Stimulated activated CD8-positive, alpha-beta memory T cell treated with anti-CD3 and anti-CD28 coated beads, Interleukin-15, amount 100 ng/mL, for 48 hours (primary cell): ENCODE measurements around the gene CAPN3.
"Not testable (repeated sequence)": the region's sequence is repeated elsewhere in the genome, so short reads cannot be mapped to it uniquely, and the experiment has no call there.

Experiments
- DNase-seq, 2 donors: peaks; one replicate each; pipeline ENCODE4 v3.0.0-alpha.2; 2020; ENCODE audit warnings: low read depth in 2 of 2

Gene CAPN3

DNA sequence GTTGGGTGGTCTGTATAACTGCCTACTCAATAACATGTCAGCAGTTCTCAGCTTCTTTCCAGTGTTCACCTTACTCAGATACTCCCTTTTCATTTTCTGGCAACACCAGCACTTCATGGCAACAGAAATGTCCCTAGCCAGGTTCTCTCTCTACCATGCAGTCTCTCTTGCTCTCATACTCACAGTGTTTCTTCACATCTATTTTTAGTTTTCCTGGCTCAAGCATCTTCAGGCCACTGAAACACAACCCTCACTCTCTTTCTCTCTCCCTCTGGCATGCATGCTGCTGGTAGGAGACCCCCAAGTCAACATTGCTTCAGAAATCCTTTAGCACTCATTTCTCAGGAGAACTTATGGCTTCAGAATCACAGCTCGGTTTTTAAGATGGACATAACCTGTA lies at the start of gene CAPN3:
Gene CAPN3, plus strand, starts transcription at position 253 of the 400 bp plus-strand sequence. CDS start 305 bp downstream, outside the sequence.
- no peak for DNase-seq

DNA sequence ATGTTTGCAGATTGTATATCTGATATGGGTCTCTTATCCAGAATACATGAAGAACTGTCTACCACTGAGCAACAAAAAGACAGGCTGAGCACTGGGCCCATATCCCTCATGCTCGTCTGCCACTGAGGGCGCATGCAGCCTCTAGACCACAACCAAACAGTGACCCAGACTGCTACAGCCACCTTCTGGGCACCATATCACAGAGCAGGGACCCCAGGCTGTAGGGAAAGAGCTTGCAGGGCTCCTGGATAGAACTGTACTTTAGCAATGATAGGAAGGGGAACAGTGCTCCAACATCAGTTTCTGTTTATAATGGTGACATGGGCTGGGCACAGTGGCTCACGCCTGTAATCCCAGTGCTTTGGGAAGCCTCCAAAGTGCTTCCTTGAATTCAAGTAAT lies 45.8 kb upstream of the CAPN3 start:
- no peak for DNase-seq

DNA sequence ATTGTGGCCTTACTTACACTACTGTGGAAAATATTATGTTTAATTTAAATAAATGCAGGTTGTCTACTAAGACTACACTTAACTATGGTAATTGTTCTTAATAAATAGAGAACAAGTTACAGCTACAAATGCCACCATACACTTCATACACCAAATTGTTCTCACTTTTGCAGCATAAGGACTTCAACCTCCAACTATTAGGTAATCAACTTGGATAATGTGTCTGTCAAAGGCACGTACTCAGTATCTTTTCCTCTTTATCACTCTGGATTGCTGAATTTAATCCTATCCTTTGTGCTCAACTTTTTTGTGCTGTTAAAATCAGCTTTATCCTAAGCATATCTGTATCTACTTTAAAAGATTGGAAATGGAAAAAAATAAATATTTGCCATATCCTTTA lies 44.5 kb upstream of the CAPN3 start:
- no peak for DNase-seq

DNA sequence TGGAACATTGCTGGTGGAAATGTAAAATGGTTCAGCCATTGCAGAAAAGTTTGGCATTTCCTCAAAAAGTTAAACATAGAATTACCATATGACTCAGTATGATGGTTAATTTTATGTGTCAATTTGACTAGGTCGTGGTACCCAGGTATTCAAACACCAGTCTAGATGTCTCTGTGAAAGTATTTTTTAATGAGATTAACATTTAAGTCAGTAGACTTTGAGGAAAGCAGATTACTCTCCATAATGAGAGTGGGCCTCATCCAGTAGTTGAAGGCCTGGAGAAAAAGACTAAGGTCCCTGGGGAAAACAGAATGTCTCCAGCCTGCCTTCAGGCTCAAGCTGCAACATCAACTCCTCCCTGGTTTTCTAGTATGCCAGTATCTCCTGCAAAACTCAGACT lies 43.8 kb upstream of the CAPN3 start:
- DNase-seq: no peak

DNA sequence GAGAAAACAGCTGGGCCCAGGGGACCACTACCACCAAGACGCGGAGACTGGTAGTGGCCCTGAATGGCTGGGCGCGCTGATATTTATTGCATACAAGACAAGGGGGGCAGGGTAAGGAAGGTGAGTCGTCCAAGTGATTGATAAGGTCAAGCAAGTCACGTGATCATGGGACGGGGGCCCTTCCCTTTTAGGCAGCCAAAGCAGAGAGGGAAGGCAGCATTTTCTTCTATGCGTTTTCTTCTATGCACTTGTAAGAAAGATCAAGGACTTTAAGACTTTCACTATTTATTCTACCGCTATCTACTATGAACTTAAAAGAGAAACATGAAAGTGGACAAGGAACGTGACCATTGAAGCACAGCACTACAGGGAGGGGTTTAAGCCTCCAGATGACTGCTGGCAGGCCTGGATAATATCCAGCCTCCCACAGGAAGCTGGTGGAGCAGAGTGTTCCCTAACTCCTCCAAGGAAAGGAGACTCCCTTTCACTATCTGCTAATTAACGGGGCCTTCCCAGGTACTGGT lies 43.0 kb upstream of the CAPN3 start:
- not testable (repeated sequence) for DNase-seq

DNA sequence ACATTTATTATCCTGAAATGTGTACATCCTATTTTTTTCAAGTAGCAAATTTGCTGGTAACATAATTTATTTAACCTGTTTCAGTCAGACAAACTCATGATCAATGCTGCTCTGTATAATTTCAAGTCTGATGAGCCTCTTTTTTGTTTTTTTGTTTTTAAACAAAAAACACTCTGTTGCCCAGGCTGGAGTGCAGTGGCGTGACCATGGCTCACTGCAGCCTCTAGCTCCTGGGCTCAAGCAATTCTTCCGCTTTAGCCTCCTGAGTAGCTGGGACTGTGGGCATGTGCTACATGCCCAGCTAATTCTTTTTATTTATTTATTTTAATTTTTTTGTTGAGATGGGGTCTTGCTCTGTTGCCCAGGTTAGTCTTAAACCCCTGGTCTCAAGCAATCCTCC lies 40.1 kb upstream of the CAPN3 start:
- no peak for DNase-seq

DNA sequence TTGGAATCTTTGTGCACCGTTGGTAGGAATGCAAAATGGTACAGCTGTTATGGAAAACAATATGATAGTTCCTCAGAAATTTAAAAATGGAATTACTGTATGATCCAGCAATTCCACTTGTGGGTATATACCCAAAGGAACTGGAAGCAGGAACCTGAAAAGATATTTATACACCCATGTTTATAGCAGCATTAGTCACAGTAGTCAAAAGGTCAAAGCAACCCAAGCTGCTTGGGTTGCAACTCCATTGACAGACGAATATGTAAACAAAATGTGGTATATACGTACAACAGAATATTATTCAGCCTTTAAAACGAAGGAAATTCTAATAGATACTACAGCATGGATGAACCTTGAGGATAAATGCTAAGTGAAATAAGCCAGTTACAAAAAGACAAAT lies 35.0 kb upstream of the CAPN3 start:
- no peak for DNase-seq

DNA sequence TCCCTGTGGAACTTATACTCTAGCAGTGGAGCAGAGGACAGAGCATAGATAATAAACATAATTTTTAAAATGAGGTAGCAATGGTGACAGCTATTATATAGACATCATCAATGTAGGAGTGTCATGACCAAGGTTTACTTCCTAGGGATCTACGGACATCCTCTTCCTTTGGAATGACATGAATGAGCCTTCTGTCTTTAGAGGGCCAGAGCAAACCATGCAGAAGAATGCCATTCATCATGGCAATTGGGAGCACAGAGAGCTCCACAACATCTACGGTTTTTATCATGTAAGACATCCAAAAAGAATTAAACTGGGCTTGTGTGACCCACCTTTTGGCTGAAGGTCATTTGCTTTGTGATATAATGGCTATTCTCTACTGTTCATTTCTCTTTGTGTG lies 30.1 kb upstream of the CAPN3 start:
- DNase-seq: no peak

DNA sequence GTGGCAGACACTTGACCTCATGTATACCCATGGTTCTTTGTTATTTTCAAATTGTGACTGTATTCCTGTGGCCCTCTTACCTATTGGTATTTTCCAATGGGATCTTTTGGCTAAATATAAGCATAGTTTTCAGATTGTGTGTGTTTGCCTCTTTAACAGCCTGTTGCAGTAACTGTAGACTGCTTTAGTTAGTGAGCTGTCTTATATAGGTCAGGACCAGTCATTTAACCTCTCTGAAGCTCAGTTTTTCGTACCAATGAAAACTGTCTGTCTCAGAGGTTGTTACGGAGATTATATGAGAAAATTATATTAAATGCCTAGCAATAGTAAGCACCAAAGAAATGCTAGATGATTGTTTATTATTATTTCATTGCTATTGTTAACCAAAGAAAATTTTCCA lies 29.3 kb upstream of the CAPN3 start:
- no peak for DNase-seq

DNA sequence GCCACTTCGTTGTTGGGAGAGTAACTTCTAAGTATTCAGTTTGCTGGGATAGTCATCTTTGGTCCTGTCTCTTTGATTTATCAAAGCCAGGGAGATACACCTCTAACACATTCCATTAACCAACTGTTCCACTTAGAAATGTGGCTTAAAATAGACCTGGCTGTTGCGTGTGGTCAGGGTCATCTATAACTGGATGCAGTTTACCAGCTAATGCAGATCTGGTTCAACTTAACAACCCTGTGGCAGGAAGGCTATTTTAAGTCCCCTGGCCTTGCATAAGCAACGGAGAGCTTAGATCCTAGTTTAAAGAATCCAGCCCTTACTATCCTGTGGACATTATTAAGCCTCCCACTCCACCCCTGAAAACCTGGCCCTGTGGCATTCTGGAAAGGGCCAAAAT lies 28.1 kb upstream of the CAPN3 start:
- DNase-seq: no peak

DNA sequence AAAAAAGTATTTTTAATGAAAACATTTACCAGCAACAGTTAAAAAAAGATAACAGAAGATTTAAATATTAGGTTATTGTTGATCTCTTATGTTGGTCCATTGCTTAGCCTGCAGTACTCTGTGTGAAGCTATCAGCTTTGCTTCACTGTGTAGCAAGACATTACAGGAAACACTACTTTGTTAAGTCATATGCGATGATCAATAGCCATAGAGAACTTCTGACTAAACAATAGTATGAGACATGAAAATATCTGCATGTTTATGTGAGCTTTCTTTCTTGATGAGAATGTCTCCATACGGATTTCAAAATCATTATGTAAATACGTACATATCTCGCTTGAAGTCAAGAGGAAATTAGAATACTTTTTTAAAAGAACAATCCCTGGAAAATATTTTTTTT lies 27.0 kb upstream of the CAPN3 start:
- DNase-seq: no peak

DNA sequence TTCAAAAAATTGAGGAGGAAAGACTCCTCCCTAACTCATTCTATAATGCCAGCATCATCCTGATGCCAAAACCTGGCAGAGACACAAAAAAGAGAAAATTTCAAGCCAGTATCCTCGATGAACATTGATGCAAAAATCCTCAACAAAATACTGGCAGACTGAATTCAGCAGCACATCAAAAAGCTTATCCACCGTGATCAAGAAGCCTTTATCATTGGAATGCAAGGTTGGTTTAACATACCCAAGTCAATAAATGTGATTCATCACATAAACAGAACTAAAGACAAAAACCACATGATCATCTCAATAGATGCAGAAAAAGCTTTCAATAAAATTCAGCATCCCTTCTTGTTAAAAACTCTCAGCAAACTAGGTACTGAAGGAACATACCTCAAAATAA lies 24.2 kb upstream of the CAPN3 start:
- DNase-seq: no peak

DNA sequence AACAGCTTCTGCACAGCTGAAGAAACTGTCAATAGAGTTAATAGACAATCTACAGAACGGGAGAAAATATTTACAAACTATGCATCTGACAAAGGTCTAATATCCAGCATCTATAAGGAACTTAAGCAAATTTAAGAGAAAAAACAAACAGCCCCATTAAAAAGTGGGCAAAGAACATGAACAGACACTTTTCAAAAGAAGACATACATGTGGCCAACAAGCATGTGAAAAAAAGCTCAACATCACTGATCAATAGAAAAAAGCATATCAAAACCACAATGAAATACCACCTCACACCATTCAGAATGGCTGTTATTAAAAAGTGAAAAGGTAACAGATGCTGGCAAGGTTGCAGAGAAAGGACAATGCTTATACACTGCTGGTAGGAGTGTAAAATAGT lies 22.7 kb upstream of the CAPN3 start:
- DNase-seq: not testable (repeated sequence)

DNA sequence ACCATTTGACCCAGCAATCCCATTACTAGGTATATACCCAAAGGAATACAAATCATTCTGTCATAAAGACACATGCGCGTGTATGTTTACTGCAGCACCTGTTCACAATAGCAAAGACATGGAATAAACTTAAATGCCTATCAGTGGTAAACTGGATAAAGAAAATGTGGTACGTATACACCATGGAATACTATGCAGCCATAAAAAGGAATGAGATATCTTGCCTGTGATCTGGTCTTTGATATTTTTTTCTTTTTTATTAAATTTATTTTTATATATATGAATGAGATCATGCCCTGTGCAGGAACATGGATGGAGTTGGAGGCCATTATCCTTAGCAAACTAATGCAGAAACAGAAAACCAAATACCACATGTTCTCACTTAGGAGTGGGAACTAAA lies 22.2 kb upstream of the CAPN3 start:
- not testable (repeated sequence) for DNase-seq

DNA sequence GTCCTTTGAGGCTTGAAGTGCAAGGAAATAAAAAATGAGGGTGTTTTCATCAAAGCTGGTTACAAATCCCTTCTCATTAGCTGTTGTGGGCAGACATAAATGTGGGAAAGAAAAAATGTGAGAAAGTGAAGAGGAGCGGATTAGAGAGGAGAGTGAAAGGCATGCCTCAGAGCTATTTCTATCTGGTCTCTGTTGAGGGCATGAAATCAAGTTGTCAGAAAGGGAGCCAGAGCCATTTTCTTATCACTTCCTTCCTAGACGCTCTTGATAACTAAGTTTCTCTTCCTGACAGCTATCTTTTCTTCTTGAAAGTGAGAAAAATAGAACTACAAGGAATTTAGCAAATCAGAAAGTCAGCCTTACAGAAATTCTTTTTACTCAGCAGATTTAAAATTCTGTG lies 20.8 kb upstream of the CAPN3 start:
- DNase-seq: no peak

DNA sequence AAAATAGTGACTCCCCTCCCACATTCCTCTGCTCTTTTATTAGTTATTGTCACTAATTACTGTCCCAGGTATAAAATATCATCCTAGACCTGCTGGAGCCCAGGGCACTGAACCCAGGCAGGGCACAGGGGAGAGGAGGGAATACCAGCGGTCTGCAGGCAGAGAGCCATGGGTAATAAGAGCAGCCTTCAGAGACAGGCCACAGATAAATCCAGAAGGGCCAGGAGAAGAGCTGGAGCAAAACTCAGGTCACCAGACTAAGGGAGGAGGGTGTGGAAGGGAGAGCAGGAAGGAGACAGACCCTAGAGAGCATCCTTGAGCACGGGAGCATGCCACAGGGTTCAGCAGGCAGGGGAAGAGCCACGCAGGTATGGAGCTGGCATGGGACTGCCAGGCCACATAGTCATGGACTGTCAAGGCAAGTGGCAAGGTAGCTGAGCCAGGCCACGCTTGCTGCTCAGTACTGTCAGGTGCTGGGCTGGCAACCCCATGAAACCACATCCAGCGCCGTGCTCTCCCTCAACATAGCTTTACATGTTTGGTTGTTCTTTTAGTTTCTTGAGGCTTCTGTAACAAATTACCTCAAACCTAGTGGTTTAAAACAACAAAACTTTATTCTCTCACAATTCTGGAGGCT lies 15.6 kb upstream of the CAPN3 start:
- no peak for DNase-seq

DNA sequence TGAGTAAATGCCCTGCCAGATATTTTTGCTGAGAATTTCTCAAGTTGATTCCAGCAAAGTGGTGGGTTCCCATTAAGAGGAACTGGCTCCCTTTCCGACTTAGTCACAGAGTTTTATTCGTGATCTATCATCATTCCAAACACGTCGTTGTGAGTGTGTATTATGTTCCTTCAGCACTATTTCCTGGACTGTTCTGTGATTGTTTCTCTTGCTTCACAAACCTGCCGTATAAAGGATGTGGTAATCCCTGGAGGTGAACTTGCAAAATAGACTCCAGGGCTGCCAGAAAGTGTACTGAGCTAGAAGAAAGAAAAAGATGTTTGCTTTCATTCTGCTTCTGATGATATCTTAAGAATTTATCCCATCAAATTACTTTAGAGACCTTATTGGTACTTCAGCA lies 14.5 kb upstream of the CAPN3 start:
- no peak for DNase-seq

DNA sequence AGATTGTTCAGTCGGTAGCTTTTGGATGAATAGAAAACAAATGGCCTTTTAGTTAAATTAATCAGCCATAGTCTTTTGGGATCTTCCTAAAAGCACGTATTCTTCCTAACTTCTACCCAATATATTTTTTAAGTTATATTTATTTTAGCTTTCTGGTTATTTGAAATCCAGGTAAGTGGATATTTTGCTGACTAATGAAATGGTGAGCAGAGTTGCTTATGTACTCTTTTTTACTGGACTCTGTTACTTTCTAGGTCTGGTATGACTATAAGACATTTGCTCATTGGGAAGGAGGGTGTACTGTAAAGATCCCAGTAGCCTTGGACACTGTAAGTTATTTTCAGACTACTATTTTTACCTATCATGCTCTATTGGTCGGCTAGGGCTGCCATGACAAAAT lies 13.8 kb upstream of the CAPN3 start:
- no peak for DNase-seq

DNA sequence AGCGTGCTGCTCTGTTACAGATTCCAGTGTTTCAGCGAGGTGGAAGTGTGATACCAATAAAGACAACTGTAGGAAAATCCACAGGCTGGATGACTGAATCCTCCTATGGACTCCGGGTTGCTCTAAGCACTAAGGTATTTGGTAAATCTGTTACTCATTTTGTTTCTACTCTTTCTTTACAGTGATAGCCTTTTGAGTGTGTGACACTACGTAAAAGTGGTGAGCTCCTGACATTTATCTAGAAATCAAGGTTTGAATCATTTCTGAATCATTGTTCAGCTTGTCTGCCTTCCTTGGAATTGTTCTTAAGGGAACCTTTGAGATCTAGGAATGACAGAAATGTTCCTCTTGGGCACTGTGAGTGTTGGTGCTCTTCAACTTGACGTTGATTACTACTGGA lies 11.2 kb upstream of the CAPN3 start:
- DNase-seq: no peak

DNA sequence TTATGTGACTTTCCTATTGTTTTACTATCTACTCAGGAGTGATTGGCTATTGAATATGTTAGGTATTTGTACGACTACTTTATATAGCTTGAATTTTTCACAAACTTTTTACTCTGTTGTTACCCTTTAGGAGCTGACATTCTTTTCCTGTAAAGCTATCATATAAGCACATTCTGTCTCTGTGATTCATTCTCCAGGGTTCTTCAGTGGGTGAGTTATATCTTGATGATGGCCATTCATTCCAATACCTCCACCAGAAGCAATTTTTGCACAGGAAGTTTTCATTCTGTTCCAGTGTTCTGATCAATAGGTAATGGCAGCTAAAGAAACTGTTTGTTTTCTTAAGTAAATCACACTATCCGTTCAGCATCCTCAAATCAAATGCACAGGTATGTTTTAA lies 10.1 kb upstream of the CAPN3 start:
- DNase-seq: no peak

DNA sequence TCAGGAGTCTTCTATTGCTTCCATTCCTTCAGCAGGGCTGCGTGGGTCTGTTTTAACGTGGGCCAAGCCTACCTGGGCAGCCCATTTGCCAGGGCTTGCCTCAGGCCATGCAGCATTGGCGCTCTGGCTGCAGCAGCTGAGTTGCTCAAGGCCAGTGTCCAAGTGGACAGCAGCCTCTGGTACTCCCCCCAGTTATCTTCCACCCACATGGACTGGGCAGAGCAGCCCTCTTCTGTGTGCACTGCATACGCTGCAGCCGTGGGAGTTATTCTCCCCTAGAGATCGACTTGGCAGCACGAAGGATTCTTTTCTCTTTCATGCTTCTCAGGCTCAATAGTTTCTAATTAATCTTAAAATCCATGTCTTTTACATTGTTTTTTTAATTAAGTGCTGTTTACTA lies 6.9 kb upstream of the CAPN3 start:
- no peak for DNase-seq

DNA sequence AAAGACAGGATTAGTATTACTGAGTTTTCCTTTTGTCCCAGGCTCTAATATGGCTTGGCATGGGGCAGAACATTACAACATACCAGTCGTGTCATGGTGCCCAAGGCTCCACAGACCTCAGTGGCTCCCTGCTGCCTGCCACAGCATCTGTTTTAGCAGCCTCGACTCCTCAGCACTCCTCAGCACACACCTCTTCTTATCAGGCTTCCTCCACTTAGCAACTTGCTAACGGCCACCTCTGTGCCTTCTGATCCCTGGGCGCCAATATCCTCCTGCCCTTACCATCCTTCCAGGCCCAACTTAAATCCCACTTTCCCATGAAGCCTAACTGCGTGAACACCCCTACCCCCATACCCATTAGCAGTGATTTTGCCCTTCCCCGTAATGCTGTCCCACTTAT lies 6.2 kb upstream of the CAPN3 start:
- DNase-seq: no peak

DNA sequence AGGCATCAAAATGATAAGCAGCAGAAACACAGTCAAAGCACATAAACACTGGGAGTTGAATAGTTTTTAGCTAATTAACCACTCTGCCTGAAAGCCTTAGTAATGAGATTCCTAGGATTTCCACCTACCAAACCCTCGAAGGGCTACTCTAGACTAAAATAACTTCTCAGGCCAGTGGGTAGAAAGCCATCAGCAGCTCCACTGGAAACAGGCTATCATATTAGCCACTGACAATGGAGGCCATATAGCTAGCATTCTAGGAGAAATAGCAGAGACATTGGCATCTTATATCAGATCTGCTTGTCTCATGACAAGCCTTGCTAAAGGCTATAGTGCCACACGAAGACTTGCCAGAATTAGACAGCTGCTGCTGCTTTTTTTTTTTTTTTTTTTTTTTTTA lies 4.5 kb upstream of the CAPN3 start:
- DNase-seq: no peak

DNA sequence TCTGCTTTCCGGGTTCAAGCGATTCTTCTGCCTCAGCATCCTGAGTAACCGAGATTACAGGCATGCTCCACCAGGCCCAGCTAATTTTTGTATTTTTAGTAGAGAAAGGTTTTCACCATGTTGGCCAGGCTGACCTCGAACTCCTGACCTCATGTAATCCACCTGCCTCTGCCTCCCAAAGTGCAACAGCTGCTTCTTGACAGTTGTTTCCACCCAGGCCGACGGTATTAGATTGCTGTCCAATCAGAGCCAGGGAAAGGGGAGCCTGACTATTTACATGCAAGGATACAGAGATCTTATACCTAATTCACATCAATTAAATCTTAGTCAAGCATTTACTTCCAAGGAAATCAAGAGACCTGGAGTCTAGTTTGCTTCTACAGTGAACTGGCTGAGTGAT lies 4.0 kb upstream of the CAPN3 start:
- no peak for DNase-seq
